ENCODE data around the gene DPH1. TPM values are rescaled to one million over a fixed set of nuclear protein-coding genes. Genes with fewer than 3 reads are reported as not detected.
A peak's percentile ranks its signal among the peaks of the same experiment; 100 is the strongest.

The DPH1 gene
- polyA plus RNA-seq, 1 of the 3 experiments (the other 2 are of a cell fraction) = 36.2 TPM

DNA sequence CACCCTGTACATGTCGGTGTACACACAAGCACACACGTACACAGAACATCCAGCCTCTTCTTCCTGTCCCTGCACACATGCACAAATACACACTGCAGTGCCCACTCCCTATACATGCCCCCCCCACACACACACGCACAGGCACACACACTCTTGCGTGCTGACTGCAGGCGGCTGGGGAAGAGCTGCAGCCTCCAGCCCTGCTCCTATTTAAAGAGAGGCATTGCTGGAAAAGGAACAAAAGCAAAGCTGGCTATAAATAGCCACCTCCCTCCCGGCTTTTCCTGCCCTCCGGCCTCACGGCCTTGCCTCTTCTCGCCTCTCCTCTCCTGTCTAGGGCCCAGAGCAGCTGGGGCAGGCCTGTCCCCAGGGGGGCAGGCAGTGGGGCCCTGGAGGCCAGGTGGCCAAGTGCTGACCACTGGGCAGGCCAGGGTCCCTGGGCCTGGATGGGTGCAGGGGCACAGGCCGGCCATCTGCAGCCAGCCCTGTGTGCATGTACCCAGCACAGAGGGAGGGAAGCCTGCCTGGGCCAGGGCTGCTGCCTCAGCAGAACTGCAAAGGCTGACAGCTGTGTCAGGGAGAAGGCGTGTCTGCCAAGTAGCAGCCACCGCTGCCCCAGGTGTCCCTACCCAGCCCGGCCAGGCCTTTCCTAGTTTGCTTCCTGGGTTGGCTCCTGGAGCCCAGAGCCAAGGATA is 30.2 kb upstream of the DPH1 start:
- Histone ChIP-seq H2AFZ (ENCODE audit: low read depth) (no peak overlapping the region), H3K4me2 (no peak overlapping the region), H3K4me1 (ENCODE audit: control insufficient read depth in 1 of 2, insufficient read depth in 2 of 2, low read depth in 1 of 2, low read length in 1 of 2) (peaks cover 0 to 37% of the 10 kb centered on the region in 2 experiments; a peak in 1 of 4 replicates), H3F3A (replicated peaks; ENCODE audit: insufficient read depth) (no peaks in the 10 kb centered on the region), H3K79me2 (ENCODE audit: insufficient read depth) (no peaks in the 10 kb centered on the region), H3K27me3 (ENCODE audit: insufficient read depth) (no peaks in the 10 kb centered on the region), H3K36me3 (replicated peaks in 1 of 2; ENCODE audit: control insufficient read depth in 1 of 2, insufficient read depth in 2 of 2, low read length in 1 of 2) (no peaks in the 10 kb centered on the region), H3K9ac (no peak overlapping the region), H3K4me3 (ENCODE audit: low read depth in 2 of 2, low read length in 1 of 2) (no peak overlapping the region), H4K20me1 (ENCODE audit: insufficient read depth) (no peaks in the 10 kb centered on the region), H3K9me2 (no peaks in the 10 kb centered on the region), H3K9me3 (no peaks in the 10 kb centered on the region), H3K27ac (ENCODE audit: low read depth in 2 of 2, low read length in 1 of 2) (peak overlapping the region in 1 of 2 experiments; percentile 7; a peak in 1 of 4 replicates)
- CTCF ChIA-PET = interaction anchor here (1.0 to 3.3 kb wide), 4 partner anchors 26 to 117 kb away, joined by 3 to 21 read pairs (median 6); partner anchors contain the start of gene RTN4RL1
- TF ChIP-seq MXI1 (IDR thresholded peaks at IDR 0.05; ENCODE audit: low read depth, low read length) (peak; percentile 27; the same call in 1 of the 2 replicates), CHD2 (IDR thresholded peaks at IDR 0.05; ENCODE audit: low read length, partially characterized antibody) (no peak), RFX5 (IDR thresholded peaks at IDR 0.05; ENCODE audit: low read length) (no peak), EP300 (IDR thresholded peaks at IDR 0.05; ENCODE audit: borderline replicate concordance in 1 of 2, low read depth in 1 of 2, low read length in 1 of 2) (0 out of 4 replicates have a peak, but pooled peaks of 1 of the 2 experiments have one; percentile 2)
- WGBS (ENCODE audit: low lambda C conversion rate) = 81% methylated on average over 12 of the region's 13 CpGs
- DNase-seq = peak; percentile 51
- POLR2A ChIA-PET = no interaction called here

DNA sequence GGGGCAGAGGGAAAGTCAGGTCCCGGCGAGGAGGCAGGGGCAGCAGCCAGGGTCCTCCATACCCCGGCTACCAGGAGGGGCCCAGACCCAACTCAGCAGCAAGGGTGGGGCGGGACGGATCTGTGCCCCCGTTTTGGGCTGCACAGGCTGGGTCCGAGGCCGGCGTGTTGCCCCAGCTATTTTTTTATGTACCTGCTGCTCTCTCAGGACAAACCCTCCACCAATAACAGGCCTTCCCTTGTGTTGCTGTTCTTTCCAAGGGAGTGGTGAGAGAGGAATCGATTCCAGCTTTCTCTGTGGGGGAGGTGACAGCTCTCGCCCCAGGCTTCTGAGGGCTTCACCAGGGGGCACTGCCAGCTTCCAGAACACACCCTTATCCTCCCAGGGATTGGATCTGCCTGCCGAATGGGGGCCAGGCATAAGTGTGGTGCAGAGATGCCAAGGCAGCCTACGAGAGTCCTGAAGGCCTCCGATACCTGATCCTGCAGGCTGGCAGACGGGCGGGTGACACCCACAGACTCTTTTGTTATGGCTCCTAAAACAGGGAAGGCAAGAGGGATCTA is 27.1 kb upstream of the DPH1 start:
- 82% methylated on average over 16 of the region's 16 CpGs for WGBS (ENCODE audit: low lambda C conversion rate)
- H3K4me1 ChIP-seq (ENCODE audit: control insufficient read depth in 1 of 2, insufficient read depth in 2 of 2, low read depth in 1 of 2, low read length in 1 of 2) = peaks cover 0 to 17% of the 10 kb centered on the region in 2 experiments; a peak in 1 of 4 replicates
- CTCF ChIA-PET = interaction anchor here (0.6 to 3.6 kb wide), 4 partner anchors 23 to 340 kb away, joined by 3 to 18 read pairs (median 4); partner anchors contain the start of gene RTN4RL1

More for the DNA sequence above, 27.1 kb upstream of the DPH1 start:
- Histone ChIP-seq H3K9me2 (no peaks in the 10 kb centered on the region), H3K4me2 (no peak overlapping the region), H3K79me2 (ENCODE audit: insufficient read depth) (no peaks in the 10 kb centered on the region), H3F3A (replicated peaks; ENCODE audit: insufficient read depth) (no peaks in the 10 kb centered on the region), H3K27ac (ENCODE audit: low read depth in 2 of 2, low read length in 1 of 2) (no peak overlapping the region), H3K4me3 (ENCODE audit: low read depth in 2 of 2, low read length in 1 of 2) (no peak overlapping the region), H3K9ac (no peak overlapping the region), H3K36me3 (replicated peaks in 1 of 2; ENCODE audit: control insufficient read depth in 1 of 2, insufficient read depth in 2 of 2, low read length in 1 of 2) (no peaks in the 10 kb centered on the region), H4K20me1 (ENCODE audit: insufficient read depth) (no peaks in the 10 kb centered on the region), H3K9me3 (no peaks in the 10 kb centered on the region), H2AFZ (ENCODE audit: low read depth) (no peak overlapping the region), H3K27me3 (ENCODE audit: insufficient read depth) (no peaks in the 10 kb centered on the region)
- TF ChIP-seq, protein P1, sequence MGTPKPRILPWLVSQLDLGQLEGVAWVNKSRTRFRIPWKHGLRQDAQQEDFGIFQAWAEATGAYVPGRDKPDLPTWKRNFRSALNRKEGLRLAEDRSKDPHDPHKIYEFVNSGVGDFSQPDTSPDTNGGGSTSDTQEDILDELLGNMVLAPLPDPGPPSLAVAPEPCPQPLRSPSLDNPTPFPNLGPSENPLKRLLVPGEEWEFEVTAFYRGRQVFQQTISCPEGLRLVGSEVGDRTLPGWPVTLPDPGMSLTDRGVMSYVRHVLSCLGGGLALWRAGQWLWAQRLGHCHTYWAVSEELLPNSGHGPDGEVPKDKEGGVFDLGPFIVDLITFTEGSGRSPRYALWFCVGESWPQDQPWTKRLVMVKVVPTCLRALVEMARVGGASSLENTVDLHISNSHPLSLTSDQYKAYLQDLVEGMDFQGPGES (IDR thresholded peaks at IDR 0.05; ENCODE audit: low read depth, low read length) = no peak
- TF ChIP-seq JUND (IDR thresholded peaks at IDR 0.05) (no peak), GABPA (IDR thresholded peaks at IDR 0.05; ENCODE audit: low read depth) (no peak), PBX3 (IDR thresholded peaks at IDR 0.05) (no peak), MEF2A (IDR thresholded peaks at IDR 0.05; ENCODE audit: borderline replicate concordance, low read depth) (no peak), RXRA (IDR thresholded peaks at IDR 0.05; ENCODE audit: borderline replicate concordance, low read depth) (no peak), GATA2 (CRISPR knock-in tag; IDR thresholded peaks at IDR 0.05) (no peak)
- no peak for DNase-seq
- POLR2A ChIA-PET = no interaction called here

Data from SK-N-SH (cell line).